PC-9 (cell line): Measurements from ENCODE around the gene ZNF143.

Experiments
- CTCF ChIP-seq: fragments of 200-600 bp; sonication (generic); conservative IDR thresholded peaks from 2 replicates; pipeline ENCODE4 v1.6.1; 2017; ENCODE audit warnings: mixed run types, antibody characterized with exemption, mild to moderate bottlenecking, moderate library complexity
- EZH2 ChIP-seq: fragments of 200-600 bp; sonication (generic); IDR thresholded peaks from 2 replicates; pipeline ENCODE4 v1.8.0; 2017; ENCODE audit warnings: antibody characterized with exemption, low read depth

- TF ChIP-seq EZH2 (no peak), CTCF (no peak)
Measured at GRCh38 chr11:9563196-9563730, 102.5 kb downstream of the ZNF143 start.
